GM18858 (cell line): ENCODE data around the gene IMPA2.

ENCODE experiments used
- ATAC-seq: cut with Tn5 transposase; IDR thresholded peaks from one replicate; pipeline ENCODE4 v1.9.1; 2021; ENCODE audit not compliant: unreplicated experiment

Gene IMPA2

DNA sequence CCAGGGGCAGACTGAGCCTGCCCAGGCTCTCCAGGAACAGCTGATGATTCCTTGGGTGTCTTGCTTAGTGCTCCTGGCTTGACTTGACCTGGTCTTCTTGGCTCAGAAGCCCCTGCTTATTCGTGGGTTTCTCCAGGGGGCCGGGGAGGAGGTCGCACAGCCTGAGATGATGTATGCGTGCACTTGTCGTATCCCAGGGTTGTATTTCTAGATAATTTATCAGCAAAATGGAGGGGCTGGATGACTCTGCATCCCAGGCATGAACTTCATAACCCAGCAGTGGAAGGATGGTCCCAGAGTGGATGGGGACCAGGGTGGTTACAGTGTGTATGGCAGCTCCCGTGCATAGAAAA, 25.2 kb downstream of the IMPA2 start:
- no peak for ATAC-seq

DNA sequence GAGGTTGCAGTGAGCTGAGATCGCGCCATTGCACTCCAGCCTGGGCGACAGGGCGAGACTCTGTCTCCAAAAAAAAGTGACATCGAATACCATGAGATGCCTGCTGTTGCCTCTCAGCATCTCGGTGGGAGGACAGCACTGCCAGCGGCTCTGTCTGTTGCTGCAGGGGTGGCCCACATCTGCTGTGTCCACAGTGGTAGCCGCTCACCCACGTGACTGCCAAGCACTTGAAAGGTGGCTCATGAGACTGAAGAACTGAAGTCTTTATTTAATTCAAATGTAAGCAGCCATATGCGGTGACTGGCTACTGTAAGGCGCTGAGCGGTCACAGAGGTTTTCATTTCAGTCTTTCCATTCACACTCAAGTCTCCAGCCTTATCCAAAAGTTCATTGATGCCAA, 25.8 kb downstream of the IMPA2 start:
- ATAC-seq: no peak

DNA sequence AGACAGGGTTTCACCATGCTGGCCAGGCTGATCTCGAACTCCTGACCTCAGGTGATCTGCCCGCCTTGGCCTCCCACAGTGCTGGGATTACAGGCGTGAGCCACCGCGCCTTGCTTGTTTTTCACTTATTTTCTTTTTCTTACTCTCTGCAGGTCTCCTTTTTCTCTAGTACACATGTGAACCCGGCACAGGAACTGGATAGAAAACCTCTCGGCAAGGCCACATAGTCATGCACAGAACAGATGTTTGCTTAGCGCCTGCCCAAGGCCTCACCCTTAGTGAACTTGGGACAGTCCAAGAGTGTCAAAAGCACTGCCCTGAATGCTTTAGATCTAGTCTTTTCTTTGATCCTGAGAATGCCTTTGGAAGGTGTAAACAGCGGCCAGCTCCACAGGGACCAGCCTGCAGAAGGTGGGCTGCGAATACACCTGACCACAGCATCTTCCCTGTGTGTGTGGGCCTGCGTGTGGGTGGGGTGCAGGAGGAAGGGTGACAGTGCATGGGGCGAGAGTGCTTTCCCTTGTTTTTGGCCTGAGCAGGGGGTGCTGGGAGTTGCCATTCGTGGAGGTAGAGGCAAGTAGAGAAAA, 27.0 kb downstream of the IMPA2 start:
- ATAC-seq: no peak

DNA sequence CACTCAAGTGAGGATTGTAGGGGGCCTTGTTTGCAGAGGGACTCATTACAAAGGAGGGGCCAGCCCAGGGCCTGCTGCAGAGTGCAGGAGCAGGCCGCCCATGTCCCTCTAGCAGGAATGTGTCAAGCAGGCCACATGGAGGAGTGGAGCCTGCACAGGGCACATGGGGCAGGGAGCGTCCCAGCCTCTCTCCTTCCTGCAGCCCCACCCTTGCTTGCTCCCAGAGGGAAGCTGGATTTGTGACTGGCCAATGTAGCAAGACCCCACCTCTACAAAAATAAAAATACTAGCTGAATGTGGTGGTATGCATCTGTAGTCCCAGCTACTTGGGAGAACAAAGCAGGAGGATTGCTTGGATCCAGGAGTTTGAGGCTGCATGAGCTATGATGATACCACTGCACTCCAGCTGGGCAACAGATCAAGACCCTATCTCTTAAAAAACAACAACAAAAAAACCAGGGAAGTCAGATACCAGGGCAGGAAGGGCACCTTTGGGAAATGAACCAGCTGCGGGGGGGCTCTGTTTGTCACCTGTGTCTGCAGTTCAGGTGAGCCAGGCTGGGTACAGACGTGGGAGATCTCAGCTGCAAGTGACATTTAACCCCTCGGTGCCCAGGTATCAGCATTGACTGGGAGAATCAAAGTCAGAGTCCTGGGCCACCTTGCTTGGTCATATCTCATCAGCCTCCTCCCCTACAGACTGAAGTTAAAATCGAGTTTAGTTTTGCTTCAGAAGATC, 27.7 kb downstream of the IMPA2 start:
- no peak for ATAC-seq

DNA sequence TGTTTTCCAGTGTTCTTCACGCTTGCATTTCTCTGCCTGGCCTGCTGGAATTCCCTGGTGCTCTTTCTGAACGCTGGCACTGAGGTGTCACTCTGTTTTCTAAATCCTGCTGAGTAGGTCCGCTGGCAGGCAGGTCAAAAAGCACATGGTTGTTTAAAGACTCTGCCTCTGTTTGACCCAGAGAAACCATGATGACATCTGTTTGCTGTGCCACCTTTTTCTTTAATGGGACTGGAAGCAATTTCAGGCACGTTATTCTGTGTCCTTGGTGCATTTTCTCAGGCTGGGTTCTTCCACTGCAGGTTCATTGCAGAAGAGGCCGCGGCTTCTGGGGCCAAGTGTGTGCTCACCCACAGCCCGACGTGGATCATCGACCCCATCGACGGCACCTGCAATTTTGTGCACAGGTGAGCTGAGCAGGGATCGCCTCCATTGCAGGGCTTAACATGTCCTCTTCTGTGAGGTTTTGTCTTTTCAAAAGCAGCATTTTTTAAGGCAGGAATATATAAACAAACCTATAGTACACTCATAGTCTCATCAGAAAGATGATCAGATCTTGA, 28.4 kb downstream of the IMPA2 start:
- ATAC-seq: no peak

DNA sequence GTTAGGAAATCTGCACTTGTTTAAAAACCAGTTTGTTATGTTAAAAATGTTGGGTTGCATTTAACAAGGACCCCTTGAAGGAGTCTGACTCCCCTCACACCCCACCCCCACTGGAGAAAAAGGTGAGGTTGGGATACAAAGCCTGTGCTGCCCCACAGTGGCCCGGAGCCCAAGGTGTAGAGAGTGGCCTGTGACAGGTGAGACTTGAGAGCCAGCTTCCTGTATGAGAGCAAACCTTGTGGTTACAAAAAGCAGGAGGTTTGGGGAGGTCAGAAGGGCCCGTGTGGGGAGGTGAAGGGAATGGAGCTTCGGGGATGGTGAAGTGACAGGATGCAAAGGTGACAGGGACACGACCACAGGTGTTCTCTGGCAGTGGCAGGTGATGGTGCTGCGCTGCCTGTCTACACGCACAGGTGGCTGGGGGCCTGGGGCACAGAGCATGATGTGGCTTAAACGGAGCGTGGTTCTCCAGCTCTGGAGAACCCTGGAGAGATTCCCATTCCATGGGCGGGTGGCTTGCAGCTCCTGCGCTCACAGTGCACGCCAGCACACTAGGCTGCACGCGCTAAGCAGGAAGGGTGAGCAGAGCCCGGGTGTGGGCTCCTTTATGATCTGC, 29.0 kb downstream of the IMPA2 start:
- ATAC-seq: no peak

DNA sequence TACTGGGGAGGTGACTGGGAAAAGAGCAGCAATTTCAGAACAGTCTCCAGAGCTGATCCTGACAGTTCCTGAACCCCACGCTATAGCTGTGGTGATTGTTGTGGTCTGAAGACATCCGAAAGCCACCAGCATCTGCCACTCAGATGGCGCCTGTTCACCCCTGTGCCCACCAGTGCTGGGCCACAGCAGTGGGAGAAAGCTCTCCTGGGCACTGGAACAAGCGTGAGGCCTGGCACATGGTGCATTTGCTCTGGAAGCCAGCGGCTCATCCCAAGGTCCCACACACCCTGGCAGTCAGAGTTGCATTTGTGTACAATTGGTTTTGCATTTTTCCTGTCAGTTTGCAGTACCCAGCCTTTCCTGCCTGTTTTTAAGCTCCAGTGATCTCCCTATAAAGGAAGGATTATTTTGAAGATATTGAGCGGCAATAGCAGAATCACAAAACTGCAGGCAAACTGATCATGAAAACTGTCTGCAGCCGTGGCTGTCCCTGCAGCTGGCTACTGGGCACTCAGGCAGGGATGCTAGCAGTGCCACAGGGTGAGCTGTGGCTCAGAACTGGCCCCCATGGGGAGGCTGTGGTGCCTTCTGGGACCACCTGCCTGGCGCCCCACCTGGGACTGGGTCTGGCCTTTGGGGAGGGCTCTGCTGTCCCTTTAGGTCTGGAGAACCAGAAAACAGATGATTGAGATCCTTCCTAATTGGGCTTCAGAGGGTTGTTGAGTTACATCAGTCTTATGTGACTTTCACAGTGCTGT, 30.1 kb downstream of the IMPA2 start:
- no peak for ATAC-seq

DNA sequence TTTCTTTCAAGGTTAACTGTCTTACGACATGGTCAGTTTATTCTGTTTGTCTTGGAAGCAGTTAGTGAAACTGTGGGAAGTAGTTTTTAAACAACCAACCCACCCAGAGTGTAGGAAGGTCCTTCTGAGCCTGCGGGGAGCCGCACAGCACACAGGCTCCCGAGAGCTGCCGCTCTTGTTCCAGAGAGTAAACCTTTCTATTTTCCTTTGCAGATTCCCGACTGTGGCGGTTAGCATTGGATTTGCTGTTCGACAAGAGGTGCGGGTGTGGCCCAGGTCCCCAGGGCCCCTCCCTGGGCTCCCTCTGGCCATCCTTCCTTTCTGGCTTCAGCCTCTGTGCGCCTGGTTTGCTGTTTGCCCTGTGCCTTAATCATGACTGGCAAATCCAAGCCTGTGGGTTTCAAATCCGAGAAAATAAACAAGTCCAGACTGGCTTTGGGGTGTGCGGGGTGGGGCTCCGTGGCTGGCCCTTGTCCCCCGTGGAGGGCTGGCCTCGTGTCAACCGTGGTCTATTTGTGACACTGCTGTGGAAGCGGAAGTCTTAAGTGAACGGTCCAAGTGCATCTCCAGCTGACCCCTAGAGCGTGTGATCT, 30.7 kb downstream of the IMPA2 start:
- no peak for ATAC-seq

DNA sequence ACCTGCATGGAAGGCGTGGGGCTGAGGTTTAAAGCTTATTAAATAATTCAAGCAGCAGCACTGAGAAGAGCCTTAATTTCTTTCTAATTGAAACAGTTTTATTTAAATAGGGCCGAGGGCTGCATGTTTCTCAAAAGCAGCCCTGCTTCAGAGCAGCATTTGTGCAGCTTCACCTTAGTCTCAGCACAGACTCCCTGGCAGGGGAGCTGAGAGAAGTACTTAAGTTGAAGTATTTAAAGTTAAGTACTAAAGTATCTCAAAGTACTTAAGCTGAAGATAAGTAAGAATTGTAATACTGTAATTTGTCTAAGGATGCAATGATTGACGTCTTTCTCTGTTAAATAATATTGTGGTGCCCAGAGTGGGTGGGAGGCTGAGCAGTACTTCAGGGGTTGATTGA, 31.4 kb downstream of the IMPA2 start:
- ATAC-seq: no peak

DNA sequence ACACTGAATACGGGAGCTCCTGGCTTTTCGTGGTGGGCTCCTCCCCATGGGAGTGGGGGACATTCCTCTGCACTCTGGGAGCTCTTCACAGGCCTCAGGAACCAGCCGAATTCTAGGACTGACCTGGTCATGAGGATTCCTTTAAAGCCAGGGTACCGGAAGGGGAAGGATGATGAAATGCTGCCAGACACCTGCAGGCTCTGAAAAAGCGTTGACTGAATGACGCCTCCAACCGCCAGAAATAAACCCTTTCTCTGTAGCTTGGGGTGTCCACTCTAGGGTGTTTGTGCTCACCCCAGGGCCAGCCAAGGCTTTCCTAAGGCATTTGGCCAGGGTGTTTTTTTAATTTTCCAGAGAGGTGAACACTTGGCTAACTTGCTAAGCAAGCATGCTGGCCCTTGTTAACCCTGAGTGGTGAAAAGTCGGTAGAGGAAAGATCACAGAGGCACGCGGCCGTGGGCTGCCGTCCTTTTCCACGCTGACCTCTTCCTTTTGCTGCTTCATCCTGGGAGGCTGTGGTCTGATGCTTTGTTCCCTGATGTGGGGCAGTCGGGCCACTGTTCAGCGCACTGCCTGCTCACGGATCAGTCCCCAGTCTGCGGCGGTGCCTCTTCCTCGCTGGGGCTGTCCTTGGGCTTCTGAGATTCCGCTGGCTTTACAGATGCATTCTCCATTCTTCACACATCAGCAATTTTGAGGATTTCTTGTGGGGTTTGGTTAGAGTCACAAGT, 32.0 kb downstream of the IMPA2 start:
- ATAC-seq: no peak

DNA sequence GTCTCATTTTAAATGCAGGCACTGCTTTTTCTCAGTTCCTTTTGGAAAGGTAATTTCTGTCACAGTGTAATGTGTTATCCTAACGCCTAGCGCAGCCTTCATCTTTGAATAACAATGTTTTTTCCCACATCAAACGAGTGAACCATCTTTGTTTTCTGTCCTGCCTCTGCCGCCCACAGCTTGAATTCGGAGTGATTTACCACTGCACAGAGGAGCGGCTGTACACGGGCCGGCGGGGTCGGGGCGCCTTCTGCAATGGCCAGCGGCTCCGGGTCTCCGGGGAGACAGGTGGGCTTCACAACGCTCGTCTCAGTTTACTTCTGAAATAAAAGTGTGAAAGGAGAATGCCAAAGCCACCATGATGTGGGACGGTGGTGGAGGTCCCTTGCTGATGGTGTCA, 32.8 kb downstream of the IMPA2 start:
- ATAC-seq: no peak

DNA sequence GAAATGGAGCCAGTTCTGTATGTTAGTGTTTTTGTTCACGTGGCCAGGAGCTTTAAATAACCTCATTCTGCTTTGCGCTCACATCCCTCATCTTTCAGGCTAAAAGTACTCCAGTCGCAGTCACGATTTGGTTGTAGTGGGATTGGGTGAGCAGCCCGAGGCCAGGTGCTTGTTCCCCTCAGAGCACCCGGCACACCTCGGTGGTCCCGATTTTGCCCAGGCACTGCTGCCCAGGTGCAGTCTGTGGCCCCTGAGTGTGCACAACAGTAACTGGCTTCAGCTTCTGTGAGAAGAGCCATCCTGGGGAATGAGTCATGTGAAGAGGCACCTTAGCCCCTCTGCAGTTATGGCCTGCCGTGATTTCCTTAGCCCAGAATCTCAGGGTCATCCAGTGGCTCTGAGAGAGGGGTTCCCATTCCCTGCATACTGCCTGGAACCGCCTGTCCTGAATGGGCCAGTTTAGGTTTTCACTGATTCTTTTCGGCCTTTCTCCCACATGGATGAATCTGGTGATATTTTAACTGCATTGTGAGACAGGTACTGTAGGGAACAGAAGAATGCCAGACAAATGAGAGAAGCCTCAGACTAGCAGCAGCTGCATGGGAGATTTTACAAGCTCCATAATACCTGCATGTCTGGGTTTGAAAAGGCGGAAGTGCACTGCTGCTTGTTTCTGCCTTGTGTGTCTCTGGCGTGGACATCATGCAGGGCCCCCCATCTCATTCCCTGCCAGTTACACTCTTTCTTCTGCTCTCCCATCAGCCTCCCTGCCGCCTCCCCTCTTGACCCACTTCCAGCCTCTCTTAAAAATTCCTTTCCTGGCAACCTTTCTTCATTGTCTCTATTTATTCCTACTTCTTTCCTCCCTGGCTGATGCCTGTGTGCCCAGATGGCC, 33.5 kb downstream of the IMPA2 start:
- no peak for ATAC-seq

DNA sequence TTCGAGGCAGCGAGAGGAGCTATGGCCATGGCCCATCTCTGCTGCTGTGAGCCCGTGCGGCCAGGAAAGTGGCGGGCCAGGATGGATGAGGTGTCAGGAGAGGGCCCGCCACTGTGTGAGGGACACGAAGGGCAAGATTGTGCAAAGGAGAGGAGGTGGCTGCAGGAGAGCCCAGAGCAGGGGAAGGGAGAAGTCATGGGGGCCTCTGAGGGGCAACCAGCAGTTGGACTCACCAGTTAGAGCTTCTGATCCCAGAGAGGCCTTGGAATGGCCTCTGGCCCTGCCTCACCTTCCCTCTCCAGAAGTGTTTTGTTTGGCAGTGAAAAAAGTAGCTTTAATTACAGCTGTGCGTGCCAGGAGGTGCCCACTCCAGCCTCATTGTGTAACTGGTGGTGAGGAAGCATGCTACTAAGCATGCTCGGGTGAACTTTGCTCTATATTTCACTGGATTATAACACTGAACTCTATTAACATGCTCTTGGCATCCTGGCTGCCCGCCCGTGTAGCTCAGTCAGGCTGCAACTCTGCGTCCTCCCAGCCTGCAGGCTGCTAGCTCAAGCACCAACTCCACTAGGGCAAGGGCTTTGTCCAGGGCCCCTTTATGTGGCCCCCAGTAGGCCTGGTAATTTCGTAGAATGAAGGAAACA, 34.2 kb downstream of the IMPA2 start:
- ATAC-seq: no peak

DNA sequence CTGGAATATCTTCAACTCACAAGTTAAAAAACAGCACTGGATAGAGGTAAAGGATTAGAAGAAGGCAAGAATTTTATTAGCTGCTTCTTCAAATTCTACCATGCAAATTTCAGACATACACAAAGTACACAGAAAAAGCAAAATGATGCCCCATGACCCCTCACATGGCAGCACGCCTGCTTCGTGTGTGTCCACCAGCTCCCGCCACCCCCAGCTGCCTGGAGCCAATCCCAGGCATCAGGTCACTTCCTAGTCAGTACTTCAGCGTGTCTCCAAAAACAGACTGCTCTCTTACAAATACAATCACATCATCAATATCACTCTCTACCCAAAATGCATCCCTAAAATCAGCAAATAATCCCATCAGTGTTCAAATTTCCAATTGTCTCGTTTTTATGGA, 35.8 kb downstream of the IMPA2 start:
- ATAC-seq: no peak

DNA sequence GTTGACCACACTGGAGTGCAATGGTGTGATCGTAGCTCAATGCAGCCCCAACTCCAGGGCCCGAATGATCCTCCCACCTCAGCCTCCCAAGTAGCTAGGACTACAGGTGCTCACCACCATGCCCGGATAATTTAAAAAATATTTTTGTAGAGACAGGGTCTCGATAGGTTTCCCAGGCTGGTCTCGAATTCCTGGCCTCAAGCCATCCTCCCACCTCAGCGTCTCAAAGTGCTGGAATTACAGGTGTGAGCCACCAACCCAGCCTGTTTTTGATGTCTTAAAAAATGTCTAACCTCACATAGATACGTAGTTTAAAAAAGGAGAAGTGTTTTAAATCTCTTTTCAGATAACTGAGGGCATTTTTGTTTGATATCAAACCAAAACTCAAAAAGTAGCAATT, 37.6 kb downstream of the IMPA2 start:
- ATAC-seq: no peak

DNA sequence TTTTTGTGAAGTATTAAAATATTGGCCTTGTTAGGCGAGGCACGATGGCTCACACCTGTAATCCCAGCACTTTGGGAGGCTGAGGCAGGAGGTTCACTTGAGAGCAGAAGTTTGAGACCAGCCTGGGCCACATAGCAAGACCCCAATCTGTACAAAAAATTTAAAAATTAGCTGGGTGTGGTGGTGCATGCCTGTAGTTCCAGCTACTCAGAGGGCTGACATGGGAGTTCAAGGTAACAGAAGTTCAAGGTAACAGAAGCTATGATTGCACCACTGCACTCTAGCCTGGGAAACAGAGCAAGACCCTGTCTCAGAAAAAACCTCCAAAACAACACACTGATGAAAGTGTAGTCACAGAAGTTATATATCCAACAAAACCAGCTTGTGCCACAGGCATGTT, 39.8 kb downstream of the IMPA2 start:
- no peak for ATAC-seq

DNA sequence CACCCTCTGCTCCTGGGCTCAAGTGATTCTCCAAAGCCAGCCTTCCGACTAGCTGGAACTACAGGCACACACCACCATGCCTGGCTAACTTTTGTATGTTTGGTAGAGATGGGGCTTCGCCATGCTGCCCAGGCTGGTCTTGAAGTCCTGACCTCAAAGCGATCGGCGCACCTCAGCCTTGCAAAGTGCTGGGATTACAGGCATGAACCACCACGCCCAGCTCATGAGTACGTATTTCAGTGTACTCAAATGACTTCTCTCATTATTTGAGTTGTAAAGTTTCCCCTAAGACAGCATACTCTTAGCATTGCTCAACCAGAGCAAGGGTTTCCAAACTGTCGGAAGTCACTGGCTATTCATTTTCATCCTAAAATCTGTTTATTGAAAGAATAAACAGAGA, 40.3 kb downstream of the IMPA2 start:
- no peak for ATAC-seq

DNA sequence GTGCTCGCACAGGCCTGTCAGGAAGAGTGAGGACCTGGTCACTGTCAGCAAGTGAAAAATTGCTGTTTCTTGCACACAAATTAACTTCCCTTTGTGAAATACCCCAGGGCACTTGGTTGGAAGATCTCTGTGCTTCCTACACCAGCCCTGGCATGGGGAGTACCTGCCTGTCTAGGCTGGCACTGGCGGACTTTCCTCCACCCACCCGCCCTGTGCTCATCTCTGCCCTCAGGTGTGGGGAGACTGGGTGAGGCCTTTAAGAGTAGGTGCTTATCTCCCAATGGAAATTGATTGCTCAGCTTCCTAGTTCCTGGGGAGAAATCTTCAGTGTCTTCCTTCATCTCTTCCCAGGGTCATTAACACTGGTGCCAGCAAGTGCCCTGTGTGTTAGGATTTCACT, 42.1 kb downstream of the IMPA2 start:
- no peak for ATAC-seq

DNA sequence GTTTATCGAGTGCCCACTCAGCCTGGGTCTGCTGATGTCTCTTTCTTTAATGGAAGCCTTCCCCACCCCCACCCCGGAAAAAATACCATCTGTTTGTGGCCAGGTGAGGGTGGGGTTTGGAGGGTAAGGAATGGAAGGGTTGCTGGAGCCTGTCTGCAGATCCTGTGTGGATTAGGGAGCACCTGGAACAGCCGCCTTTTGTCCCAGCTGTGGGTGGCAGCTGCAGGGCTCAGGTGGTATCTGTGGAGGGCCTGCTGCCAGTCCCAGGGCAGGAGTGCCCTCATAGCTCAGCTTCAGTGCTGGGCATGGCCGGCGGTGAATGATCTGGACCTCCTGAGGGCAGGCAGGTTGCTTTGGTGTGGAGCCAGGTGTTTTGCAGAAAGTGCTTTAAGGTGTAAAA, 45.3 kb downstream of the IMPA2 start:
- ATAC-seq: no peak
